RPMI8226 (cell line): ENCODE results near the gene PLA2G4A.

Experiments
- DNase-seq: peaks from one replicate; pipeline ENCODE4 v3.0.0-alpha.2; 2015

PLA2G4A gene

DNA sequence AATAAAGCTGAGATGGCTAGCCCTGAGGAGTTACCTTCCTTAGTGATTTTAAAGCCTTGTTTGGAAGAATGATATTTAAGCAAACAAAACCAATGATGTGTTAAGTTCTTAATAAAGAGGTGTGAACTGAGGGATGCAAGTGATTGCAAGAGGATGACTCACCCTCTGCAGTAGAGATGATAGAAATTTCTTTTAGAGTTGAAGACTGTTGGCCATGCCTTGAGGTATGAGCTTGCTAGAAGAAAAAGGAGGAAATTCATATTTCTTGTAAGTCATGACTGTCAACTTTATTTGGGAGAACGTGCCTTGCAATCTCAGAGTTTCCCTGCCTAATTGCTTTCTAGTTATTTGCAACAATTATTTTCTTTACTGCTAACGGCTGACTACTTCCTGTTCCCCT lies 94.7 kb downstream of the PLA2G4A start:
- no peak for DNase-seq

DNA sequence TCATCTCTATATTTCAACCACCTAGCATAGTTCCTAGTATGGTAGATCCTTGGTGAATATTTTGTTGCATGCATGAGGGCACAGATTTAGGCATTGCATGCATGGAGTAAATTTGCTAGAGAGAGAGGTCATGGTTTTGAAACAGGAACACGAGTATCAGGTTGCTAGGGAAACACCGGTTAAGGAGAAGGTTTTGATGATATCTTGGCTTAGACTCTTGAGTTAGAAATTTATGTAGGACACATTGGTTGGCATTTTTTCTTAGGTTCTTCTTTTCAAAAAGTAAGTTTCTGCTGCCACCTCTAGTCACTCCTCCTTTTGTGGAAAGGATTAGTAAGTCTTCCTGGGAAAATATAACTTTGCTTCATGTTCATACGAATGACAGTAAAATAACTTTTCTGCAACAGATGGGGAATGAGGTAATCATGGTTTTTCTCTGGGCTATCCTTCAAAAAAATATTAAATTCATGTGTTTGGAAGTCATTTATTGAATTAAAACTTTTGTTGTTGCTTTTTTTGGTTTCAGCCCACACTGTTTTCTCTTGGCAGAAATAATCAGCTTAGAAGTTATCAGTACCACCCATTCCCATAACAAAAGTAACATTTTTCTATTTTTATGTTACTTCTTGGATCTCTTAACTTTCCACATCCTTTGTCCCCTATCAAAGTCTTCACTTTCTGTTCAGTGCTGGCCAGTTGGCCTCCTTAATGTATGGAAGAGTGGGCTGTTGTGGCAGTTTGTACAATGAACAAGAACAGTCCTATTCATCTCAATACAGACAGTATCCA lies 97.3 kb downstream of the PLA2G4A start:
- DNase-seq, result no peak

DNA sequence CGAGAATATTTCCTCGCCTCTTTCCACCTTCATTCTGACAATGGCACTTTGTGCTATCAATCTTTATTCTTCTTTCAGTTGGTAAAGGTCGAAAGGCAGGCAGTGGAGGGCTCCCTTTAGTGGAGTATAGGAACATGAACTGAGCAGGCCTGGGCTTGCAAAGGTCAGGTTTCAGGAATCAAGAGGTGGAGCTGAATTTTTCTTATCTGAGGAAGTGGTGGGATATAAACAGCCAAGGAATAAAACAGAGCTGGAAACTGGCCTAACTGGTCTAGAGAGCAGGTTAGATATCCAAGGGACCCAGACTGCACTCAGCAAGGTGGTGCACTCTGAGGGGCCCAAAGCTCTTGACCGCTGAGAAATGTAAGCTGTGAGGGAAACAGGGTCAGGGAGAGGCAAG lies 99.1 kb downstream of the PLA2G4A start:
- DNase-seq, result no peak

DNA sequence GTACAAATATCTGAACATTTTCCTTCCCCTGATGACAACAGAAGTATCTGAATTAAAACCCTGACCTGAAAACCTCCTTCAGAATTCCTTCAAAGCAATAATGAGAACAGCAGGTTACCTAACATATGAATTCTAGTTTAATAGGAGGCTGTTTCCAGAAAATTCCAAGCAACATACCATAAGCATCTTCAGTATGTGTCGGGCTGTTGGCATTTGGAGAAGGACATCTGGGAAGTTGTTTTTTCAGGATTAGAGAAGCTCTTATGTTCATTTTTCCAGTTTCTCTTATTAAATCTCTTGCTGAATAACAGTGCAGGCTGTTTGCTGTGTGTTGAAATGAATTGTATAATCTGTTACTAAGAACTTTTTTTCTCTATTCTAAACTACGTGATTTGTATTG lies 101.5 kb downstream of the PLA2G4A start:
- DNase-seq, result no peak

DNA sequence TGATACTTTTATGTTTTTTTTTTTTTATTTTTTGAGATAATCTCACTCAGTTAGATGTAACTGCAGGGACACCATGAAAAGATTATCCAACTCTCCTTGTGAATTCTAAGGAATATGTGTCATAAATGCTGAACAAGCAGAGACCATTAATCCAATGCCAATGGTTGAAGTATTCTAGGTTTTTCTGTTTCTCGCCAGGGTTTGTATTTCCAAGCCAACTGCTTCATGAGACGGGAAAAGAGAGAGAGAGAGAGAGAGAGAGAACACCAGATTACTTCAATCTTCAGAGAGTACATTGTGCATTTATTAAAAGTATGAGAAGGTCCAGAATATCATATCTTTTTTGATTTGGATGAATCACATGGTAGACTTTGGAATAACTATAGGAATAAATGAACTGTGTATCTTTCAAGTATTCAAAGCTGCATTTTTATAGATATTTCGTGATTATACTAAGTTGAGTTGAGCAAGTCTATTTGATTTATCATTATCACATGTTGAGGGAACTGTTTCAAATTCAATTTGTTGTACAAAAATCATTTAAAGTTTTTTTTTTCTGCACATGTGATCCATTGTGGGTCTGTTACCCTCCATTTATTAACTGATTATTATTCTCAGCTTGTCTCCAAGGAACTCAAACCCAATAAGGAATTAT lies 108.4 kb downstream of the PLA2G4A start:
- no peak for DNase-seq

DNA sequence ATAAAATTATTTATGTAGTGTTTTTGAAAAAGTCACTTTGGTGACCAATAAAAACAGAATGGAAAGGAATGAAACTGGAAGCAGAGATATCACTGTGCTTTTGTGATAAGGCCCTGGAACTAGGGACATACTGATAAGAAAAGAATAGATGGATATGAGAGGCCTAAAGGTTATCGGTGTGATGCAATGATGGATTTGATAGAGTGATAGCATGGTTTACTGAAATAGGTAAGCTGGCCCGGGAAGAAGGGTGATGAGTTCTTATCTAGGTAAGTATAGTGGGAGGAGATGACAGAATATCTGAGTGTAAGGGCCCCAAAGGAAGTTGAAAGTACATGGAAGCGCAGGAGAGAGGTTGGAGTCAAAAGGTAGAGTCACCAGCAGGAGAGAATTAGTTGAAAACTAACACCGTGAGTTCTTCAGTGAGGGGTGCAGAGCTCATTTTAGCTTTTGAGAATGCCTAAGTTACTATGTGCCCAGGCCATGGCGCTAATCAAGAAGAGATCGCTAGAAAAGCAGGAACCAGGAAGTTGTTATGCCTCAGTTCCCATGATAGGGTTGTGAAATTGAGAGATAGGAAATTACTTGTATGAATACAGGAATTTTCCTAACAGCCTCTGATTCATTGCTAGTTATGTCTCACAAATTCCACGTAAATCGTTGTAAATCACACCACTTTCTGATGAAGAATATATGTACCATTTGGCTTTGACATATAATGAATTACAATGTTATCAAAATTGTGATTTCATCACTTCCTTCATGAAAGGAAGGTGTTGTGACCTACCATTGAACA lies 115.3 kb downstream of the PLA2G4A start:
- no peak for DNase-seq

DNA sequence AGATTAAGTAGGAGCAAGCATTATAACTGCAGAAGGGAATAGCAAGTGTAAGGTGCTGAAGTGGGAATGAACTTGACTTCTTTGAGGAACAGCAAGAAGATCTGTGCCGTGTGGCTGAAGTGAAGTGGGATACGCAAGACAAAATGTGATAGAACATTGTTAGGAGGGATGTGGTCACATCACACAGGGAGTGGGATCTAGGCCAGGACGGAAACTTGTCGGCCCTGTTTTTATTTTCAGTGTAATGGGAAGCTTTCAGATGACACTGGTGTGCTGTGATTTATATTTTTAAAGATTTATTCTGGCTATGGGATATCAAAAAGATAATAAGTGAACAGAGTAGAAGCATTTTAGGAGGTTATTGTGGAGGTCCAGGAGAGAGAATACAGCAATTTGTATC lies 116.4 kb downstream of the PLA2G4A start:
- DNase-seq, result no peak

DNA sequence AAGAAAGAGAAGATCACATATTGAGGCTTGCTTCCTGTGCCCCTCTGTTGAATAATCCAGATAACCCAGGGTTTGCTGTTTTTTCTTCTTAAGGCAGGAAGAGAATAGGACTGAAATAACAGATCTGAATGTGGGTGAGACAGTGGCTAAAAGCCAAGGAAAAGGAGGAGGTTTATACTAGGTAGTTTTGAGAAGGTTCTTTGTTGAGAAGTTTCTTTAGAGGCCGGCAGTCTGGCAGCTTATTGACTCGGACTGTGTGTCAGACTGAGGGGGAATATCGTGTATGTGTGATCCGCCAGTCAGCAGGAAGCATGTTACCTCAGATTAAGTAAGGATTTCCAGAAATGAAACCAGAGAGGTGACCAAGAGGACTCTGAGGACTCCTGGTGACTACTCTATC lies 119.8 kb downstream of the PLA2G4A start:
- no peak for DNase-seq

DNA sequence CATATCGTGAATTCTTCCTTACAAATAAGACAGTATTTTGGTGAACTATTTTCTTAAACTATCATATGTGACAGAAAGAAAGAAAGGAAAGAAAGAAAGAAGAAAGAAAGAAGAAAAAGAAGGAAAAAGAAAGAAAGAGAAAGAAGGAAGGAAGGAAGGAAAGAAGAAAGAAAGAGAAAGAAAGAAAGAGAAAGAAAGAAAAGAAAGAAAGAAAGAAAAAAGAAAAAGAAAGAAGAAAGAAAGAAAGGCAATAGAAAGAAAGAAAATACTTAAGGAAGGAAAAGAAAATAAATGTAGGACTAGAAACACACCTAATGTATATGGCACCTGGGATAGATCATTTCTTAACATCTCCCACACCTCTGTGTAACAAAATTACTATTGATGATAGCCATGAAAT lies 120.4 kb downstream of the PLA2G4A start:
- no peak for DNase-seq

DNA sequence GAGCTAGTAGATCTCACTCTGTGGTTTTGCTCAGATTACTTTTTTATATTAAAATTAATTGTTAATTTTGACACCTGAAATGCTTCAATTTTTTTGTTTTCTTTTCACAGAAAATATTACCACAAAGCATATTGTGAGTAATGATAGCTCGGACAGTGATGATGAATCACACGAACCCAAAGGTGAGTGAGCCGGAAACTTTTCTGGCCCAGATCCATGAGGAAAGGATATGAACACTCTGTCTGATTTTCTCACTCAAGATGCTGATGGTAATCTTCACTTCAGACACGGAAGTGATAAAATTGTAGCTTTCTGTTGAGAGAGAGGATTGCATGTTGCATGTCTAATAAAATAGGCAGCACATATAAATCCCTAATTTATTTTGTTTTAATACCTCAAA lies 121.8 kb downstream of the PLA2G4A start:
- DNase-seq, result no peak

DNA sequence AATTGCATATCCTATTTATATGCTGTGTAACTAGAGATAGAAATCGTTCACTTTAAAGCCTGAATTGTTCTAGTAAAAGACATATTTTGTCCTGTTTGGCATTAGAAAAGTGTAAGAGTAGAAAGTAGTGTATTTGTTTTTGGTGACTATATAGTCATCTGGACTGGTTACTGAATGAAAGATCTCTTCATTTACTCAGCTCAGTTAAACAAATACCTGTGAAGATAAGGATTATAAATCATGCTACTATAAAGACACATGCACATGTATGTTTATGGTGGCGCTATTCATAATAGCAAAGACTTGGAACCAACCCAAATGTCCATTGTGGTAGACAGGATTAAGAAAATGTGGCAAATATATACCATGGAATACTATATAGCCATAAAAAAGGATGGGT lies 125.1 kb downstream of the PLA2G4A start:
- no peak for DNase-seq

DNA sequence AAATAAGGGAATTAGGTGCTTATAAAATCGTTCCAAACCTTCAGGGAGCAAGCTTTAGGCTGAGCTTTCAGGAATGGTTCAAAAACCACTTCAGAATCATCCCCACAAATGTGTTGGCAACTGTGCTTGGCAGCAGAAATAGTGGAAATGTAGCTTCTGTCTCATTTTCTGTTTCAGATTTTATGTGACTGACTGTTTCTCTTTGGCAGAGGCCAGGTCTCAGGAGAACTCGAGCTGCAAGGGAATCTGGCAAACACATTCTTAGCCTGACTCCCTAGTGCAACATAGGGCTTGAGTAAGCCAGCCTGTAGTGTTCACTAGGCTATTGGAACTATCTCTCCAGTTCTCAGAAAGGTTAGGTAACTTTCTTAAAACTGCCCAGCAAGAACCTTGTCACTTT lies 128.6 kb downstream of the PLA2G4A start:
- no peak for DNase-seq

DNA sequence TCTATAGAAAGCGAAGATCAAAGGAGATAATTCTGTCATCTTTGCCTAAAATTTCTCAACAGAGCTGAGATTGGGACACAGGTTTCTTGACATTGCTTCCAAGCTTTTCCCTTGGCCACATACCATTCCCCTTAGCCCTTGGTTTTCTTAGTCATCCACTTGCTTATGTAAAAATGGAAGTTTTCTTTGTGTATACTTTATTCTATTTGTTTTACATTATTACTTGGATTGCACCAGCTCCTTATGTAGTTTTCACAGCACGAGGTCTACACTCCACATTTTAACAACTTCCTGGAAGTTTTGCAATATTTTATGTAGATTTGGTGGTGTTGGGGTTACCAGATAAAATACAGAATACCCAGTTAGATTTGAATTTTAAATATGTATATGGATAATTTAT lies 129.8 kb downstream of the PLA2G4A start:
- DNase-seq, result no peak

DNA sequence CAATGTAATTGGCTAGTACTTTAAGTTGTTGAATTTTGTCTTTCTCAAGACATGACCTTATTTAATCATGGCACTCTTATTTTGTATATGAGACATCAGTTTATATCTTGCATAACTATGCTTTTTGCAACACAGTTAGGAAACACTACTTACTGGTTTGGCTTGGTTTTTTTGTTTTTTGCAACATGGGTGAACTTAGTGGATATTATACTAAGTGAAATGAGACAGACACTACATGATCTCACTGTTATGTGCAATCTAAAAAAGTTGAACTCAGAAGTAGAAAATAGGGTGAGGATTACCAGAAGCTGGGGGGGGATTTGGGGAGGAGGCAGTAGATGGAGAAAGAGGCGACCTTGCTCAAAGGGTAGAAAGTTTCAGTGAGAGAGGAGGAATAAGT lies 132.1 kb downstream of the PLA2G4A start:
- no peak for DNase-seq

DNA sequence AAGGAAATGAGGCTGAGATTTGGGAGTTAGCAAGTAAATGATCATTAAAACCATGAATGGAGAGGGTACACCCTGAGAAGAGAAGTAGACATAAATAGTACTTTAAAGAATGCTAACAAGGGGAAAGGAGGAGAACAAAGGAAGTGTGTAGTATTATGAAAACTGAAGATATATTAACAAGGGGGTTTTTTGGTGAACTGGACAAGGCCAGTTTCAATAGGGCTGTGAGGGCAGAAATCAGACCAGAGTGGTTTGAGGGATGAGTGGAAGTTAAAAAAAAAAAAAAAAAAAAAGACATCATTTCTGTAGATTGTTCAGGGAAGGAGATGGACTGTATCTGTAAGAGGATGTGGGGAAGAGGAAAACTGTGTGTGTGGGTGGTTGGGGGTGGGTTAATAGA lies 137.1 kb downstream of the PLA2G4A start:
- no peak for DNase-seq

DNA sequence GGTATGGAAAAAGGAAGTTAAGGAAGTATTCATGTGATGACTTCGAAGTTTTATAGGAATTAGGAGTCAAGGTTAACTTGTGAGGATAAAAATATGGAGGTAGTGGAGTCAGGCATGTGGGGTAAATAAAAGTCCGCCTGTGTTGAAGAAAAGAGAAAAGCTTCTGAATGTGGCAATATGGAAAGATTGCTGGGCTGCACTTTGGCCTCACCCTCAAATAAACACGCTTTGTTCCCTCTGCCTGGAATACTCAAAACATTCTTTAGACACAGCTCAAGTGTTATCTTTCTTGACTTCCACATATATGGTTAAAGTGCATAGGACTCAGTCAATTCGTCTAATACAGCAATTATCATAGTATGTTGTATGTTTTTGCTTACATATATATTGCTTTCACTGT lies 137.7 kb downstream of the PLA2G4A start:
- no peak for DNase-seq

DNA sequence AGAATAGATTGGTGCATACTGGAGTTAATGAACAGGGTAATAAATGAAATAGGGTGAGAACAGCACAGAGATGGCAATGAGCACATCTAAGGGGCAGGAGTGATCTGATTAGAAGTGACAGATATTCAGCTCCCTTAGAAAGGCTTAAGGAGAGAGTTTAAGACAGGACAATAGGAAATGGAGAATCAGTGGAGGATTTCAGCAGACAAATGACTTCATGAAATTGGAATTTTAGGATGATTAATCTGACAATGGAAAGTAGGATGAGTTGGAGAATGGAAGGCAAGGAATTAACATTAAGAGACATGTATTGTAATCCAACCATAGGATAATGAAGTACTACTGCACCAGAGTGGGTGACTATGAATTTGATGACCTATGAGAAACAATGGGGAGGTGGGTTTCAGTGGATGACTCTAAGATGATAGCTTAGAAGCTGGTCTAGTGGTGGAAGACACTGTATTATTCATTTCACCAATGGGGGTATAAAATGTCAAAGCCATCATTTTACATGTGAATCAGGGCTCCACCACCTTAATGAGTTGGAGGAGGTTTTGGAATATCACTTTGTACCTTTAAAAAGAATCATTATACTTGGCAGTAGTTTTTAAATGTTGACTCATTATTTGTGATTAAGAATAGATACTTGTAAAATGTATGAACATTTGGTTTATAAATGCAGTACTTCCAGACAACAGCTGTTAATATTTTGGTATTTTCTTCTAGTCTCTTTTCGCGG lies 139.1 kb downstream of the PLA2G4A start:
- DNase-seq, result no peak

DNA sequence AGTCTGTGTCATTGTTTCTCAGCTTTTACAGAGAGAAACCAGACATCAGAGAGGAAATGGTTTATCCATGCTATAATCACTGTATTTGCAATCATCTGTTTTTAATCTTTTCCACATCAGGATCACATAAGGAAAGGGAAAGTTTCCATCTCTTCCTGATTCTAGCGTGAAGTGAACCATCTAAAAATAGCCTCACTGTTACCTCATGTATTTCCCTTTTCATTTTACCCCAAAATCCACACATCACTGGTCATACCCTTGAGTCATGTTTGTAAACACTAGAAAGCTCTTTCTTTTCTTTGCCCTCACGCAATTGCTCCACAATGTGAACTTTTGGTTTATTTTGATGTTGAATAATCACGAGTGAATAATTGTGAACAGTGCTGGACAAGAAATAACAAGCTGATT lies 146.0 kb downstream of the PLA2G4A start:
- no peak for DNase-seq

DNA sequence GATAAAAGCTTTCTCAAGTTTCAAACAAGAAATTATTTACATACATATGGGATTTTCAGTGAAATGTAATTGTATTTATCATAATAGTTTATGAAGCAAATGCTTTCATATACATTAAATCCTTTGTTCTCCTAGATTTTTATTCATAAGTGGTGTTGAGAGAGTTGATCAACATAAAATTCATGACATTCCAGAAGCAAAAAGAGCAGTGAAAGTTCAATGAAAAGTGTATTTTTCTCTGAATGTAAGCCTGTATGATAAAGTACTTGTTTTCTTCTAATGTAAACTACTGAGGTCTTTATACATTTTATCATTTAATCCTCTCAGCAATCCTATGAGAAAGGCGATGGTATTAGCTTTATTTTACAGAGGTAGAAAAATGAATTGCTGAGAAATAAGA lies 146.5 kb downstream of the PLA2G4A start:
- DNase-seq, result no peak

DNA sequence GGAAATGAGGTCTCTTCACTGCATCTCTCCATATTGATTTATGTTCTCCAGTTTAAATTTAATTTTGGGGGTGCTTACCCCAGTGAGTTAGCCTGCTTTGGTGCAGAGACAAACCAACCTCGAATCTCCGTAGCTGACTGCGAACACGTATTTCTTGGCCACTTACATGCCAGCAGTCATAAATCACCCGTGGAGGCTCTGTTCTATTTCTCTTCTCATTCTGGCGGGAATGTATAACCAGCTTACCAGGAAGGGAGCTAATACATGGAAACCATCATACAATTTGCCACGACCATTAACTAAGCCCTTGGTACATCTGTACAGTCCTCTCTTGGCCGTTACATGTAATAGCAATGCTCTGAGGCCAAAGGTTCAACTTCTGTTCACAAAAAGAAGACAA lies 148.0 kb downstream of the PLA2G4A start:
- DNase-seq, result no peak

DNA sequence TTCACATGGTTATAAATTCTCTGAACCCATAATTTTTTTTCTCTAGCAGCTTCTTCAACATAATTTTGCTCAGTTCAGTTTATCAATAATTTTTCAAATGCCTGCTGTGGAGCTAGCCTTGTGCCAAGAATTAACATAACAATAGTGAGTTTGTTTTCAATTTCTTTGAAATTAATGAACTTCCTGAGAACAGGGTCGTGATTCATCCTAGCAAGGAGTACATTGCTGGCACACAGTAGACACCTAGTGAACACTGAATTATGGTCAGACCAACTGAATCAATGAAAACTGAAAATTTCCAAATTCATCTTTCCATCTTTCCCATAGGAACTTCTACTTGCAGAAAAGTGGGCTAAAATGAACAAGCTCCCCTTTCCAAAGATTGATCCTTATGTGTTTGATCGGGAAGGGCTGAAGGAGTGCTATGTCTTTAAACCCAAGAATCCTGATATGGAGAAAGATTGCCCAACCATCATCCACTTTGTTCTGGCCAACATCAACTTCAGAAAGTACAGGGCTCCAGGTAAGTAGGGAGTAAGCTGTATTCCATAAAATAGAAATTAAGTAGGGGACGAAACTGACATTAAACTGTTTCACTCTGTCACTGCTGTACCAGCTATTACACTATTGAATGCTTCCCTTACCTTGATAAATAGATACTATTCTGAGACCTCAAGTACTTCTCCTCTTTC lies 148.7 kb downstream of the PLA2G4A start:
- DNase-seq, result no peak
